ENCODE results near the gene PDCL3.

DNA sequence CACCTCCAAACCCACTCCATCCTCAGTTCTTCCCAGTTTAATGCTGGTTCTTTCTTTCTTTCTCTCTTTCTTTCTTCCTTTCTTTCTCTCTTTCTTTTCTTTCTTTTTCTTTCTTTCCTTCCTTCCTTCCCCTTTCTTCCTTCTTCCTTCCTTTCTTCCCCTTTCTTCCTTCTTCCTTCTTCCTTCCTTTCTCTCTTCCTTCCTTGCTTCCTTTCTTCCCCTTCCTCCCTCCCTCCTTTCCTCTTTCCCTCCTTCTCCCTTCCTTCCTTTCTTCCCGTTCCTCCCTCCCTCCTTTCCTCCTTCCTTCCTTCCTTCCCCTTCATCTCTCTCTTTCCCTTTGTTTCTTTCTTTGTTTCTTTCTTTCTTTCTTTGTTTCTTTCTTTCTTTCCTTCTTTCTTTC lies 50.9 kb downstream of the PDCL3 start:
- TF ChIP-seq PBX3 (IDR thresholded peaks at IDR 0.05) = no peak
- TF ChIP-seq CTCF (IDR thresholded peaks at IDR 0.05) = no peak
- TF ChIP-seq, protein P1, sequence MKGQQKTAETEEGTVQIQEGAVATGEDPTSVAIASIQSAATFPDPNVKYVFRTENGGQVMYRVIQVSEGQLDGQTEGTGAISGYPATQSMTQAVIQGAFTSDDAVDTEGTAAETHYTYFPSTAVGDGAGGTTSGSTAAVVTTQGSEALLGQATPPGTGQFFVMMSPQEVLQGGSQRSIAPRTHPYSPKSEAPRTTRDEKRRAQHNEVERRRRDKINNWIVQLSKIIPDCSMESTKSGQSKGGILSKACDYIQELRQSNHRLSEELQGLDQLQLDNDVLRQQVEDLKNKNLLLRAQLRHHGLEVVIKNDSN (IDR thresholded peaks at IDR 0.05; ENCODE audit: borderline replicate concordance, low read depth) = no peak
- TF ChIP-seq, protein P2, sequence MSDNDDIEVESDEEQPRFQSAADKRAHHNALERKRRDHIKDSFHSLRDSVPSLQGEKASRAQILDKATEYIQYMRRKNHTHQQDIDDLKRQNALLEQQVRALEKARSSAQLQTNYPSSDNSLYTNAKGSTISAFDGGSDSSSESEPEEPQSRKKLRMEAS (IDR thresholded peaks at IDR 0.05; ENCODE audit: low read depth) = no peak
- TF ChIP-seq, protein P3, sequence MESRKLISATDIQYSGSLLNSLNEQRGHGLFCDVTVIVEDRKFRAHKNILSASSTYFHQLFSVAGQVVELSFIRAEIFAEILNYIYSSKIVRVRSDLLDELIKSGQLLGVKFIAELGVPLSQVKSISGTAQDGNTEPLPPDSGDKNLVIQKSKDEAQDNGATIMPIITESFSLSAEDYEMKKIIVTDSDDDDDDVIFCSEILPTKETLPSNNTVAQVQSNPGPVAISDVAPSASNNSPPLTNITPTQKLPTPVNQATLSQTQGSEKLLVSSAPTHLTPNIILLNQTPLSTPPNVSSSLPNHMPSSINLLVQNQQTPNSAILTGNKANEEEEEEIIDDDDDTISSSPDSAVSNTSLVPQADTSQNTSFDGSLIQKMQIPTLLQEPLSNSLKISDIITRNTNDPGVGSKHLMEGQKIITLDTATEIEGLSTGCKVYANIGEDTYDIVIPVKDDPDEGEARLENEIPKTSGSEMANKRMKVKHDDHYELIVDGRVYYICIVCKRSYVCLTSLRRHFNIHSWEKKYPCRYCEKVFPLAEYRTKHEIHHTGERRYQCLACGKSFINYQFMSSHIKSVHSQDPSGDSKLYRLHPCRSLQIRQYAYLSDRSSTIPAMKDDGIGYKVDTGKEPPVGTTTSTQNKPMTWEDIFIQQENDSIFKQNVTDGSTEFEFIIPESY (IDR thresholded peaks at IDR 0.05; ENCODE audit: borderline replicate concordance, low read depth) = no peak
- TF ChIP-seq RAD21 (IDR thresholded peaks at IDR 0.05; ENCODE audit: low read length) = no peak
- TF ChIP-seq, protein P4, sequence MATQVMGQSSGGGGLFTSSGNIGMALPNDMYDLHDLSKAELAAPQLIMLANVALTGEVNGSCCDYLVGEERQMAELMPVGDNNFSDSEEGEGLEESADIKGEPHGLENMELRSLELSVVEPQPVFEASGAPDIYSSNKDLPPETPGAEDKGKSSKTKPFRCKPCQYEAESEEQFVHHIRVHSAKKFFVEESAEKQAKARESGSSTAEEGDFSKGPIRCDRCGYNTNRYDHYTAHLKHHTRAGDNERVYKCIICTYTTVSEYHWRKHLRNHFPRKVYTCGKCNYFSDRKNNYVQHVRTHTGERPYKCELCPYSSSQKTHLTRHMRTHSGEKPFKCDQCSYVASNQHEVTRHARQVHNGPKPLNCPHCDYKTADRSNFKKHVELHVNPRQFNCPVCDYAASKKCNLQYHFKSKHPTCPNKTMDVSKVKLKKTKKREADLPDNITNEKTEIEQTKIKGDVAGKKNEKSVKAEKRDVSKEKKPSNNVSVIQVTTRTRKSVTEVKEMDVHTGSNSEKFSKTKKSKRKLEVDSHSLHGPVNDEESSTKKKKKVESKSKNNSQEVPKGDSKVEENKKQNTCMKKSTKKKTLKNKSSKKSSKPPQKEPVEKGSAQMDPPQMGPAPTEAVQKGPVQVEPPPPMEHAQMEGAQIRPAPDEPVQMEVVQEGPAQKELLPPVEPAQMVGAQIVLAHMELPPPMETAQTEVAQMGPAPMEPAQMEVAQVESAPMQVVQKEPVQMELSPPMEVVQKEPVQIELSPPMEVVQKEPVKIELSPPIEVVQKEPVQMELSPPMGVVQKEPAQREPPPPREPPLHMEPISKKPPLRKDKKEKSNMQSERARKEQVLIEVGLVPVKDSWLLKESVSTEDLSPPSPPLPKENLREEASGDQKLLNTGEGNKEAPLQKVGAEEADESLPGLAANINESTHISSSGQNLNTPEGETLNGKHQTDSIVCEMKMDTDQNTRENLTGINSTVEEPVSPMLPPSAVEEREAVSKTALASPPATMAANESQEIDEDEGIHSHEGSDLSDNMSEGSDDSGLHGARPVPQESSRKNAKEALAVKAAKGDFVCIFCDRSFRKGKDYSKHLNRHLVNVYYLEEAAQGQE (IDR thresholded peaks at IDR 0.05; ENCODE audit: low read depth, low read length) = no peak
- no peak for TF ChIP-seq EP300 (IDR thresholded peaks at IDR 0.05; ENCODE audit: borderline replicate concordance in 1 of 2, low read depth in 1 of 2, low read length in 1 of 2)
- TF ChIP-seq ELF1 (IDR thresholded peaks at IDR 0.05) = no peak
- TF ChIP-seq RFX5 (IDR thresholded peaks at IDR 0.05; ENCODE audit: low read length) = no peak
- TF ChIP-seq SMC3 (IDR thresholded peaks at IDR 0.05; ENCODE audit: low read depth, low read length) = no peak
- TF ChIP-seq TCF12 (IDR thresholded peaks at IDR 0.05) = no peak

Data from SK-N-SH (cell line).